GM18502 (cell line): ENCODE results near the gene ETV6.
"Not testable (repeated sequence)": the region's sequence is repeated elsewhere in the genome, so short reads cannot be mapped to it uniquely, and the experiment has no call there.

ENCODE experiments used
- ATAC-seq: cut with Tn5 transposase; IDR thresholded peaks from one replicate; pipeline ENCODE4 v1.9.1; 2021; ENCODE audit warnings: mild to moderate bottlenecking; ENCODE audit not compliant: unreplicated experiment, poor library complexity

Gene ETV6

DNA sequence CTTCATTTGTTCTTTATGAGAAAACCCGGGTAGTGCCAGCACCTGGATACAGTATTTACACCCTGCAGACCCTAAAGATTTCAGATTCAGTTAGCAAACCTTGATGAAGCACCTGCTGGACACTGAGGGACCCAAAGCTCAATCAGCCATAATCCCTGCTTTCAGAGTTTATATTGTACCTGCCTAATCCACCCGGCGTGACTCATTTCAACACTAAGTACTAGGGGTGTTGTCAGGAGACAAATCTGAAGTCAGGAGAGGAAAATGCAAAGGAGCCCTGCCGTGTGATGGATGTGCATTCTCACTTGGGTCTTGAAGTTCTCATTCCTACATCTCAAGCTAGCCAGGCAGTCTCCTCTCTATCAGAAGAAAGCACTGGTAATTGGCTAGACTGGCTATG is 244.5 kb downstream of the ETV6 start:
- no peak for ATAC-seq

DNA sequence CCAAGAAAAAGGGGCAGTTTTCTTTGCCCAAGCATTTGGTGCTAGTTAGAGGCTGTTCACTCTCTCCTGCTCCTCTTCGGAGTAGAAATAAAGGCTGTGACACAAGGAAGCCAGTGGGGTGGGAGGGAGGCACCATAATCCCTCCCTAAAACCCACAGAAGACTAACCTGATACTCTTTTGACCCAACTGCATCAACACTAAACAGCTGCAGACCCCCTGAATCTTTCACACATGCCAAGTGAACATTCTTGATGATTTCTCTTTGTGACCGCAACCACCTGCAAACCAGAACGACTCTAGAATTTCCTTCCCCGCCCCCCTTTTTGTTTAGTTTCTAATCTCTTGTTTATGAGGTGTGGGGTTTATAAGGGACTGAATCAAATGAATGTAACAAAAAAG is 245.4 kb downstream of the ETV6 start:
- ATAC-seq: no peak

DNA sequence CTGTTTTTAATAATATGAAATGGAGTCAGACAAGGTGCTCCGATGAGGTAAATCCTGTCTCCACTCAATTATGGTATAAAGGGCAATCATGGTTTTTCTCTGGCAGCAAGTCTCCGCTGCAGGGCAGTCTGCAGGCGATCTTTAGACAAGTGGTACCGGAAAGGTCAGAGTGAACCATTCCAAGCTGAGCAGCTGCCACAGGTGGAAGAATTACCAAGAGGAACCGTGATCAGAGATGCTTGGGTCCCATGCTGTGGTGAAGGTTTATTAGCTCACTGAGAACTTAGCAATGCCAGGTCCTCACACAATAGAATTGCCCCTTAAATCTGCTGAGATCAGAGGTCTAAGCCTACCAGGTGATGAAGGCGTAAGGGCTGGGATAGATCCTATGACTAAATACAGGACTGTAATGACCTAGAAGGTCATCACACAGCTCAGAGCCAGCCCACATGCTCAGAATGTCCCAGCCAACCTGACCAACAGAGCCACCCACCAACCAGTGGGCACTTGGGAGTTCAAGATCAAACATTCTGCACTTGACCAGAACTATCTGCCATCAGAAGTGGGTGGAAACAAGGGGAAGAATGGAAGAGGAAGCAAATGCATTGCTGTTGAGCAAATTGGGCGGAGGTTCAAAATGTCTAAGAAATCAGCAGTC is 246.1 kb downstream of the ETV6 start:
- ATAC-seq: no peak

DNA sequence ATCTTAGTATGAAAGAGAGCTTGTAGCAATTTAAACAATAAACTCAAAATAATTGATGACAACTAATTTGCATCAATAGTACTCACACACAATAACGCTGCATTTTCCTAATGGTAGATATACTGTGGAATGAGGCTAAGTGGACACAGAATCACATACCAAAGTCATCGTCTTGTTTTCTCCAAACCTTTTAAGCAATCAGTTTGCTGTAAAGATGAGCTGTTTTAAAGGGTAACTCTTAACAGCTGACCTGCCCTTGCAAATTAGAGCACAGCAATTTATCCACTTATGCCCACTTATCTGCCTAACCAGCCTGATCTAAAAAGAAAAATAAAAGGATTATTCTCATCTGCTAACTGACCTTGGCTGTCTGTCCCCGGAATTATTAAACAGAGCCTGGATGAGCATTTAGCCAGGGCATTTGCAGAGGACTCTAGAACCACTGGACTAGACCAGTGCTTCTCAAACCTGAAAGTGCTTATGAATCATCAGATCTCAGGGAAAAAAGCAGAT is 247.0 kb downstream of the ETV6 start:
- no peak for ATAC-seq

DNA sequence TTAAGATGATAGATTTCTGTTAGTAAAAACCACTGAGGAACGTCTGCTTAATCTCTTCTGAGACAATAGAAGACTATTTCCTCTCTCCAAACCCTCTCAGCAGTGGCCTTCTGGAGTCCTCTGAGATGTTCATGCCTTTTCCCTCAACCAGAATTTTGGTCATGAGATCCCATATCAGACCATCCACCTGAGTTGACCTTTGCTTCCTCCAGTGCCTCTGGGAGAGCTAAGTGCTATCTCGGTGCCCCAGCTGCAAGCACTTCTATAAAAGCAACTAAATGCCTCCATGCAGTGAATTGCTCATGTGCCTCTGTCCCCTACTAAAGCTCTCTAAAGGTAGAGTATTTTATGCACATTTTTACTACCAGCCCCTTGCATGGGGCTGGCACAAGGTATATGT is 248.4 kb downstream of the ETV6 start:
- ATAC-seq: no peak

DNA sequence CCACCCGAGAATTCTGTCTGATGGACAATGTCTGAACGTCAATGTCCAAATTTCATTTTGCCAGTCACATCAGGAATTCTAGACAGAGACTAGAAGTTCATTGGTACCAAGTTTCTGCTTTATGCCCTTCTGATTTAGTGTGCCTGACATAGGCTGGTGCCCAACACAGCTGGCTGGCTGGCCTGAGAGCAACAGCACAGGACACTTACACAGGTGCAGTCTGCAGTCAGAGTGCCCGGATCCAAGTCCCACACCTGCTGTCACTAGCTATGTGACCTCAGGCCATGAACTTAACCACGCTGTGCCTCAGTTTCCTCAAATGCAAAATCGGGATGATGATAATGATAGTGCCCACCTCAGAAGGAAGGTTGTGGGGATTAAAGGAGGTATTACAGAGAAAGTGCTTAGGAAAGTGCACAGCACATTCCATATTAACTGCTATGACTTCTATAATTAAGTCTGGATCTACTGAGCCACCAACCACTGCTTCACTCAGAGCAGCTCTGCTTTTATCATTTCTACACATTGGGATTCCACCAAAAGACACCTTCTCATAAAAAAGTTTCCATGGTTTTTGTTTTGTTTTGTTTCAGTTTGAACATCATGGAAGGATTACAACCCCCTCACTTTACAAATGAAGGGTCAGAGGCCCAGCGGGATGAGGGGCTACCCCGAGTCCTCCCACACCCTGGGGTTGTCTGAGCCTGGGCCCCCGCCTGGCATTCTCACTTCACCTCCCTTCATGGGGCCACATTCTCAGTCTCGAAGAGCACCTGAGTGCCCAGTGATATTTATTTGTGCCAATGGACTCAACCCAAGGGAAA is 252.4 kb downstream of the ETV6 start:
- ATAC-seq: peak; percentile 58

DNA sequence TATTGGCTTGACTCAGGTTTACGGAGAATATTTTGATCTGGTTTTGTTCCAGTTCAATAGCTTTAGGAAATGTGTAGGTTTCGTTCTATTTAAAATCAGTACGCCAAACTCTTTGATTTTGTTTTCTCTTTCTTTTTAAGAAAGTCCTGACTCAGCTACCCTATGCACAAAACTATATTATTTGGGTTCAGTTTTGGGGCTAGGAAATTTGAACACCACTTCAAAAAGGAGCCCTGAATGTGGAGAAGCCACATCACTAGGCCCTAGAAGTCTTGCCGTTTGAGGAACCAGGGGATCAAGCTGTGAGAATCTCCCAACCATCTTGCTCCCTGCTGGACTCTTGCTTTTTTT is 253.0 kb downstream of the ETV6 start:
- ATAC-seq: no peak

DNA sequence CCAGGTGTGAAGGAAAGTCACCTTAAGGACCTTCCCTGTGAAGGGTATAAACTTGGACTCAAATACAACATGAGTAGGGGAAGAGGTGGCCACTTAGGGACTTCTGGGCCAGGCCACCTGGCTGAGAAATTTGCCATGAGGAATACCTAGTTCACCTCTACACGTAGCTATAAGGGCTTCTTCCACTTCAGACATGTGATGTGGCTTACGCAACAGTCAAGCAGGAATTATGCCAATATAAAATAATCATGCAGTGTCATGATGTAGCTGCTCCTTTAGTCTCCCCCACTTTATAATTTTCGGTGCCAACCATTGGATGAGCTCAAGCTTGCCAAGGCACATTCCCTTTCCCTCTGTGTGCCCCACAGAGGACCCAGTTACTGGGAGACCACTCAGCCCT is 254.7 kb downstream of the ETV6 start:
- ATAC-seq: no peak

DNA sequence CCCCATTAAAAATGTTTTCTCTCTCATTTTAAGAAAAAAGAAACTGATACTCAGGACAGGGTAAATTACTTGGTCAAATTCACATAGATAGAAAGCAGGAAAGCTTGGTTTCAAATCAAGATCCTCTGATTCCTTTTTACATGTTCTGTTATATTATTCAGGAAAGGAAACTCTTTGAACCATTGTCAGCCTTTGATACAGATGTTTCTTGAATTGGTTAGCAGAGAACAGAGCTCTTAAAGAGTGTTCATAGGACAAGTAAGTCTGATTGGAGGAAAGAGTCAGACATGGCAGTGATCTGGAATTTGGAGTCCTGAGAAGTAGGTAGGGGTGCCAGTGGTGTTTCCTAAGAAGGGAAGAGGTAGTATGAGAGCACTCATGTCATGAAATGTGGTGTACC is 256.1 kb downstream of the ETV6 start:
- no peak for ATAC-seq

DNA sequence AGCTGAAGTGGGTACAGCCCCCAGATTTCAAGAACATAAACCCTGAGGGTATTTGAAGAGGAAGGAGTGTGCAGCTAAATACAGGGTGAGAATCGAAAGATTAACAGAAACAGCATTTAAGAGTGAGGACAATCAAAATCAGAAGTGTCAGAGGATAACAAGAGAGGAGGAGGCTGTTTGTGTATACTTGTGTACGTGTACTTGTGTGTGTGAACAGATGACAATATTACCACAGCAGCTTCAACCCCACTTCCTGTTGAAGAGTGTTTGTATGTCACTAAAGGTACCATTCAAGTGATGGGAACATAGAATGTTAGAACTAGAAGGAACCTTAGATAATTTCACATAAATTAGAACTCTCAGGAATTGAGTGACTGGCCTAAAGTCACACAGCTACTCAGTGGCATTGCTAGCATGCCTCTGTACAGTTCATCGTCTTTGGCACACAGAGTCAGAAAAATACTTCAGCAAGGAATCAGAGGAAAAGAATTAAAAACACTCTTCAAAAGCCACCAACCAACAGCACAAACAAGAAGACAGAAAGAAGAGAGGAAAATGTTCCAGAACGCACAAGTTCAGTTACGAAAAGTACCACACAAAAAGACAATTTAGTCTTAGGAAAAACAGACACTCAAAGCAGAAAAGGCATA is 256.9 kb downstream of the ETV6 start:
- no peak for ATAC-seq

DNA sequence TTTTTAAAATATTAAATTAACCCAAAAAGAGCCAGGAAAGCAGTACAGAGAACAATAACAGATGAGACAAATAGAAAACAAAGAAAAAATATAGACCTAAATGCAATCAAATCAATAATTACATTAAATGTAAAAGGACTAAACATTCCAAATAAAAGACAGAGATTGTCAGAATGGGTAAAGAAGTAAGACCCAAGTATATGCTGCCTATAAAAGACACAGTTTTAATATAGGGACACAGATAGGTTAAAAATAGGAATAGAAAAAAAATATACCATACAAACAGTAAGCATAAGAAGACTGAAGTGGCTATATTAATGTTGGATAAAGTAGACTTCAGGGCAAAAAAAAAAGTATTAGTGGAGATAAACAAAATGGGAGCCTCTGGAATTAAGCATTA is 258.2 kb downstream of the ETV6 start:
- no peak for ATAC-seq

DNA sequence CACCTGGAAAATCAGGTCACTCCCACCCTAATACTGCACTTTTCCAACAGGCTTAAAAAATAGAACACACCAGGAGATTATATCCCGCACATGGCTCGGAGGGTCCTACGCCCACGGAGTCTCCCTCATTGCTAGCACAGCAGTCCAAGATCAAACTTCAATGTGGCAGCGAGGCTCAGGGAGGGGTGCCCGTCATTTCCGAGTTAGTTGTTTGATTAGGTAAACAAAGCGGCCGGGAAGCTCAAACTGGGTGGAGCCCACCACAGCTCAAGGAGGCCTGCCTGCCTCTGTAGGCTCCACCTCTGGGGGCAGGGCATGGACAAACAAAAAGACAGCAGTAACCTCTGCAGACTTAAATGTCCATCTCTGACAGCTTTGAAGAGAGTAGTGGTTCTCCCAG is 259.9 kb downstream of the ETV6 start:
- ATAC-seq: not testable (repeated sequence)

DNA sequence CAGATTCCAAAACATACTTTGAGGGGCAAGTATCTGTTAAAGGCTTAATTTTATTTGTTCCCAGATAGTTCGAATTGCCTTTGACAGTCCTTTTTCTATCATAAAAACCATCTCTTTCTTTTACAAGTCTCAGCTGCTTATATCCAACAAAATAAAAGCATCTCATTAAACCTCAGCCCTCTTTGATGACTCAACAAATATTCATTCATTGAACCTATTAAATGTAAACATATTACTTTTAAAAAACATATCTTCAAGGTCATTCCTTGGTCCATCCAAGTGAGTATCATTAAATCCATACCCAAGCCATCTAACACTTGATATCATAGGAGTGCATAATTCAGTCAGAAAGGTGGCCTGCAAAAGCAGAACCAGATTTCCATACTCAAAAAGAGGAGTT is 266.6 kb downstream of the ETV6 start:
- no peak for ATAC-seq

DNA sequence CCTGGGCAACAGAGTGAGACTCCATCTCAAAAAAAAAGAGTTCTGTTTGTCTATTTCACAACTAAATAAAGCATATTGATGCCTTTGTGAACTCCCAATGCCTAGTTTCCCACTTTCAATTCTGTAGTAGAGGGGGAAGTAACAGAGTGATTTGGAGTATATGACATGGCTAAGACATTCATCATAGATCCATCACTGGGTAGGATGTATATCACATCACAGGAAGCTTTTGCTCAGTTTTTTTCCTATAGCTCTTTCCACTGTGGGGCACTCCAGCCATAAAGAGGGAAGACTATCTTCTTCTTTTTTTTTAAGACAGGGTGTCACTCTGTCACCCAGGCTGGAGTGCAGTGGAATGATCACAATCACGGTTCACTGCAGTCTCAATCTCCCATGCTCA is 267.3 kb downstream of the ETV6 start:
- no peak for ATAC-seq

DNA sequence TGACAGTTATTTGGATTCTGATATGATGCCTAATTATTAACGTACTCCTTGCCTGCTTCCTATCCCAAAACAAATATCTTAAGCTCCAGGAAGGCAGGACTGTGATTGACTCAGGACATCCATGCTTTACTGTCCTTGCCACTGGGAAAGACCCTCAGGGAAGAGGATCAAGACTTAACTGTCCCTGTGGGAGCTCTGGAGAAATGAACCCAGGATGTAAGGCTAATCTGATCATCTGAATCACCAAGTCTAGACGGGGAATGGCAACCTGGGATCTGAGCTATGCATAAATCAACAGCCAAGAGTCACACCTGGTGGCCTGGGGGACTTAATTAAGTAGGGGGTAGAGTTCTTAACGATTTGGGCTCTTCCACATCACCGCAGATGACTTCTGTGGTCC is 268.0 kb downstream of the ETV6 start:
- no peak for ATAC-seq

DNA sequence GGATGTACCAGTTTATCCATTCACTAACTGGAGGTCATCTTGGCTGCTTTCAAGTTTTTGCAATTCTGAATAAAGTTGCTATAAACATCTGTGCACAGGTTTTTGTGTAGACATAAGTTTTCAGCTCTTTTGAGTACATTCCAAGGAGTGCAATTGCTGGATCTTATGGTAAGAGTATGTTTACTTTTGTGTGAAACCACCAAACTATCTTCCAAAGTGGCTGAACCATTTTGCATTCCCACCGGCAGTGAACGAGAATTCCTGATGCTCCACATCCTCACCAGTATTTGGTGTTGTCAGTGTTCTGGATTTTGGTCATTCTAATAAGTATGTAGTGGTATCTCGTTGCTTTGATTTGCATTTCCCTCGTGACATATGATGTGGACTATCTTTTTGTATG is 270.8 kb downstream of the ETV6 start:
- ATAC-seq: no peak

DNA sequence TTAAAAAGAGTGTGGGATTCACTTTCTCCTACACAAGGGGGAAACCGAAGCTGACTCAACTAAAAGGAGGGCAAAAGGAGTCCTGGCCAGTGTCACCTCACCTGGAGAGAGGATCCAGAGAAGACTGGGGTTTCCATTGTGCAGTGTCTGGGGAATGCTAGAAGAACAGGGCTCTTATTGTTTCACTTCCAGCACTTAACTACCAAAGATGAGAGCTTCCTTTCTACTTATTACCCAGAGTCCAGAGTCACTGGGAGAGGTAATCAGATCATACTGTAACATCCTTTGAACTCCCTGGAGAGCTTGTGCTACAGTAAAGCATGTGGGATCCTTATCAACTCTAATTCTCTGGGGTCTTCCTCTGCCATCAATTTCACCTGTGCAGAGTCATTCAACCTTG is 272.9 kb downstream of the ETV6 start:
- ATAC-seq: no peak

DNA sequence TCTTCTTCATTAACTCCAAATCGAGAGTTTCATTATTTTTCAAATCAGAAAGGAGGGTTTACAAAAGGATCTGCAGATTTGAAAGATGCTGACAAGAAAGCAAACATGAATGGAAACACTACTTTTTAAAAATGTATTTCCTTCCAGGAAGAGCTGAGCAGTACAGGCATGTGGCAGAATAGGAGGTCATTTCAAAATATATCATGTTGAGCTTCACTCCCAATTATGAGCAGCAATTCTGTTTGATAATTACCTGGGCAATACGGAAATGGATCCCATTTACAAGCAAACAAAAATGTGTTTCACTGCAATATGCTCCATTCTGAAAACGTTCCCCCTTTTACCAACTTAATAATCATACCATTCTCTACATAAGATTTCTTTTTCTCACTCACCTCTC is 273.6 kb downstream of the ETV6 start:
- ATAC-seq: no peak

DNA sequence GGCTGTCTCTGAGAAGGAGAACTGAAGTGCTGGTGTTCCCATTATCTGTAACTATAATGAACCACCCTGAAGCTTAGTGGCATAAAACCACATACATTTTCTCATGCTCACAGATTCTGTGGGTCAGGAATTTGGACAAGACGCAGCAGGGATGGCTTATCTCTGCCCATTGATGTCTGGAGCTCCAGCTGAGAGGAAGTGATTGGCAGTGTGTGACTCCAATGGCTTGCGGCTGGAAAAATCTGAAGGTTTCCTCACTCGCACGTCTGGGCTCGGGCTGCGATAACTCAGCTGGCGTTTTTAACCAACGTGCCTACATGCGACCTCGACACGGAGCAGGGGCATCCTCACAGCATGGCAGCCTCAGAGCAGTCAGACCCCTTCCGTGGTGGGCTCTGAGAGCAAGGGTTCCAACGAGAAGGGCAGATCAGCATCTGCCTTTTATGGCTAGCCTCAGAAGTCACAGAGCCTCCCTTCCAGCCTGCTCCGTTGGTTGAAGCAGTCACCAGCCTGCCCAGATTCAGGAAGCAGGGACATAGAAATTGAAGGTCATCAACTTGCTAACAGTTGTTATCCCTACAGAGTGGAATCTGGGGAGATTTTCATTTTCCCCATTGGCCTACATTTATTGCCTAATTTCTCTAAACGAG is 277.9 kb downstream of the ETV6 start:
- no peak for ATAC-seq

DNA sequence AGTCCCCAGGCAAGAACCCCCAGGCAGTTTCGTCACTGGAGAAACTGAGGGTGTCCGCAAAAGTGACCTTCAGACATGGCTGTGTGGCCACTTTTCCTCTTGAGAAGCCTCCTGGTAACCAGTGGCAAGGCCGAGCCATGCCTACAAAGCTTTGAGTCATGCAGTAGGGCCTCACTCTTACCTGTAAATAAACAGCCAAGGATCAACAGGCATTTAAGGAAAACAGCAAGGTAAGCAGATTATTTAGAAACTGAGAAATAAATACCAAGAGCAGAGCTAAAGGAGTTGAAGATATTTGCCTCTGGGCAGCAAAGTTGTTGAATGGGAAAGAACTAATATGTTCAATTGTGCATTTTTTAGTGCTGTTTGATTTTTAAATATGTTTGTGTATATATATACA is 280.2 kb downstream of the ETV6 start:
- ATAC-seq: no peak

DNA sequence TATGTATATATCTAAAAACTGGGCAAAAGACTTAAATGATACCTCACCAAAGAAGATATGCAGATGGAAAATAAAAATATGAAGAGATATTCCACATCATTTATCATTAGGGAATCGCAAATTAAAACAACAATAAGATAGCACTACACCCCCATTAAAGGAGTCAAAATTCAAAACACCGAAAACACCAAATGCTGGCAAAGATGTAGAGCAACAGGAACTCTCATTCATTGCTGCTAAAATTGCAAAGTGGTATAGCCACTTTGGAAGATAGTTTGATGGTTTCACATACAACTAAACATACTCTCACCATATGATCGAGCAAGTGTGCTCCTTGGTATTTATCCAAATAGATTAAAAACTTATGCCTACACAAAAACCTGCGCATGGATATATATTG is 289.7 kb downstream of the ETV6 start:
- ATAC-seq: no peak
